GM12892 (cell line): ENCODE measurements around the gene SLC35A5.

ENCODE experiments used
- POLR2A ChIP-seq: IDR thresholded peaks from 2 replicates; pipeline ENCODE4 v1.6.1; 2011; ENCODE audit warnings: low read depth, low read length, control low read depth
- POLR2AphosphoS5 ChIP-seq: IDR thresholded peaks from 2 replicates; pipeline ENCODE4 v1.6.1; 2011; ENCODE audit warnings: low read depth, low read length, control low read depth
- TAF1 ChIP-seq: IDR thresholded peaks from 2 replicates; pipeline ENCODE4 v1.6.1; 2011; ENCODE audit warnings: low read depth, mild to moderate bottlenecking, control low read depth, low read length, borderline replicate concordance

- TF ChIP-seq POLR2A (no peak), POLR2AphosphoS5 (no peak), TAF1 (no peak)
Observed at GRCh38 chr3:112606098-112606497, 44.3 kb downstream of the SLC35A5 start.
